ENCODE measurements around the gene OPA3. TPM values are rescaled to one million over a fixed set of nuclear protein-coding genes. Genes with fewer than 3 reads are reported as not detected.

Gene OPA3
- polyA plus RNA-seq, 1 donor (not counting 4 experiments of a cell fraction or from before 2014, with no cell fraction given), result 11.9 TPM

DNA sequence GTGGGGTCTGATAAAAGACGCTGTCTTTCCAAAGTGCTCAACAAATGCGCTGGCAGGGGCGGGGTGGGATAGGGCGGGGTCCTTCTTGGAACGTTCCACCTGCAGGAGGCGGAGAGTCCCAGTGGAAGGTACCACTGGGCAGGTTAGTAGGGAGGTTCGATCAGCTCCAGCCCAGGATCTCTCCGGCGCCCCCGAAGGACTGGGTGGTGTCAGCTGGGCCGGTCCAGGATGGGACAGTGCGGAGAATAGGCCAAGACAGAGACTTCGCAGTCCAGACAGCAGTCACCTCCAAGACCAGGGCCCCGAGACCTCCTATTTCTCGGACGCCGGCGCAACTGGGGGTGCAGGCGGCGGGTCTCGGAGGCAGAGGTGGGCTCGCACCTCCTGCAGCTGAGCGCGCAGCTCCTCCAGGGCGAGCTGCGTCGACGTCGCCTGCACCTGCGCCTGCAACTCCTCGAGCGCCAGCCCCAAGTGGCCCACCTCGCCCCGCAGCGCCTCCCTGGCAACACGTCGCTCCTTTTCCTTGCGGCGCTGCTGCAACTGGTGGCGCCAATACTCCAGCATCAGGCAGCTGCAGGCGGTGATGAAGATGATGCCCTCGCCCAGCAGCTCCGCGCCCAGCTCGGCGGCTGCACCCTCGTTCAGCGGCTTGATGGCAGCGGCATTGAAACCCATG, 55.7 kb downstream of the OPA3 start:
- peaks cover 24% of the 10 kb centered on the region for H3K4me1 ChIP-seq (ENCODE audit: control insufficient read depth, extremely low read depth, insufficient read depth, low read length)
- peak overlapping the region; percentile 11 to 71 (median 40) for H3K4me3 ChIP-seq (ENCODE audit: control insufficient read depth in 2 of 3, extremely low read depth in 1 of 3, insufficient read depth in 2 of 3, low read depth in 1 of 3, low read length in 3 of 3)
- peaks cover 23 to 26% of the 10 kb centered on the region in 2 experiments for H3K36me3 ChIP-seq (ENCODE audit: control insufficient read depth in 2 of 2, extremely low read depth in 1 of 2, insufficient read depth in 2 of 2, low read length in 2 of 2)
- no peak for DNase-seq (ENCODE audit: low read depth, low spot score)
- TF ChIP-seq, protein P1, sequence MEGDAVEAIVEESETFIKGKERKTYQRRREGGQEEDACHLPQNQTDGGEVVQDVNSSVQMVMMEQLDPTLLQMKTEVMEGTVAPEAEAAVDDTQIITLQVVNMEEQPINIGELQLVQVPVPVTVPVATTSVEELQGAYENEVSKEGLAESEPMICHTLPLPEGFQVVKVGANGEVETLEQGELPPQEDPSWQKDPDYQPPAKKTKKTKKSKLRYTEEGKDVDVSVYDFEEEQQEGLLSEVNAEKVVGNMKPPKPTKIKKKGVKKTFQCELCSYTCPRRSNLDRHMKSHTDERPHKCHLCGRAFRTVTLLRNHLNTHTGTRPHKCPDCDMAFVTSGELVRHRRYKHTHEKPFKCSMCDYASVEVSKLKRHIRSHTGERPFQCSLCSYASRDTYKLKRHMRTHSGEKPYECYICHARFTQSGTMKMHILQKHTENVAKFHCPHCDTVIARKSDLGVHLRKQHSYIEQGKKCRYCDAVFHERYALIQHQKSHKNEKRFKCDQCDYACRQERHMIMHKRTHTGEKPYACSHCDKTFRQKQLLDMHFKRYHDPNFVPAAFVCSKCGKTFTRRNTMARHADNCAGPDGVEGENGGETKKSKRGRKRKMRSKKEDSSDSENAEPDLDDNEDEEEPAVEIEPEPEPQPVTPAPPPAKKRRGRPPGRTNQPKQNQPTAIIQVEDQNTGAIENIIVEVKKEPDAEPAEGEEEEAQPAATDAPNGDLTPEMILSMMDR (optimal IDR thresholded peaks at IDR 0.05 in 1 of 3, IDR thresholded peaks at IDR 0.05 in 1 of 3, conservative IDR thresholded peaks at IDR 0.05 in 1 of 3; ENCODE audit: extremely low read depth in 1 of 3, insufficient read depth in 2 of 3, low read length in 3 of 3), result peak; percentile 2 to 73 (median 6)
- no peak for TF ChIP-seq EZH2 (IDR thresholded peaks at IDR 0.05; ENCODE audit: low read length)
- peaks cover 1% of the 10 kb centered on the region for H3K9me3 ChIP-seq (ENCODE audit: control insufficient read depth, low read depth, low read length)
- no peaks in the 10 kb centered on the region for H4K20me1 ChIP-seq (ENCODE audit: control insufficient read depth, extremely low read depth, insufficient read depth, low read length)
- dilution Hi-C loops (cut with MboI; ENCODE audit: extremely low pct_ligation_motif_present, low sequenced_read_pairs), result no loop called here
- H3K27me3 ChIP-seq (ENCODE audit: control insufficient read depth, extremely low read depth, insufficient read depth, low read length), result no peaks in the 10 kb centered on the region
- H3K9me1 ChIP-seq (ENCODE audit: control insufficient read depth, extremely low read depth, insufficient read depth, low read length), result no peaks in the 10 kb centered on the region
- H3K4me2 ChIP-seq (ENCODE audit: control insufficient read depth, extremely low read depth, insufficient read depth, low read depth, low read length), result peak overlapping the region; percentile 87
- H2AFZ ChIP-seq (ENCODE audit: control insufficient read depth, low read length), result no peak overlapping the region
- peak overlapping the region; percentile 48 for H3K9ac ChIP-seq (ENCODE audit: control insufficient read depth, extremely low read depth, insufficient read depth, low read length)
- H3K79me2 ChIP-seq (ENCODE audit: control insufficient read depth, insufficient read depth, low read length), result no peaks in the 10 kb centered on the region
- peak; percentile 57 for FAIRE-seq
- peak overlapping the region; percentile 29 for H3K27ac ChIP-seq (ENCODE audit: control insufficient read depth, insufficient read depth, low read length)

DNA sequence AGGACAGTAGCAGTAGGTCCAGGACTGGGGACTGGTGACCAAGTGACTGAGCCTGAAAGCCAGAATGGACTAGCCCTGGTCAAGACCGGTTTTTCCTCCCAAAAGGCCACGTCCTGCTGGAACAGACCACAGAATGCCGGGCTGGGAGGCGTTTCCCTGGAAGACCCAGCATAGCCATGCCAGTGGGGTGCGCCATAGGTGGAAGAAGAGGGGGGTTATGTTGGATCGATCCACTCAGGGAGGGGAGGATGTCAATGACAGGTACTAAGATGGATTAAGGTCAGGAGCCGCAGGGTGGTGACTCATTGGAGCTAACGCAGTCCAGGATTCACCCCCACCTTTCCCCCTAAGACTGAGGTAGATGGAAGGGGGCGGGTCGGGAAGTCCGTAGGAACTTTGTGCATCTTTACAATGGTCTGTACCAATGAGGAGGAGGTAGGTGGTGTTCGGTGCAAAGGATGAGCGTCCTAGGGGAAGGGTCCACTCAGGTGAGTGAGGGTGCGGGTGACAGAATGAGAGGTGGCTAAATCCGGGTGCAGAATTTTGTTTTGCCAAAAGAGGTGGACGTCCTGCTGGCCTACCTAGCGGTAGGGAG, 56.4 kb downstream of the OPA3 start:
- FAIRE-seq (peak; percentile 91), DNase-seq (ENCODE audit: low read depth, low spot score) (peak; percentile 97)
- dilution Hi-C loops (cut with MboI; ENCODE audit: extremely low pct_ligation_motif_present, low sequenced_read_pairs), result no loop called here
- no peak for TF ChIP-seq EZH2 (IDR thresholded peaks at IDR 0.05; ENCODE audit: low read length)
- TF ChIP-seq, protein P1 (optimal IDR thresholded peaks at IDR 0.05 in 1 of 3, IDR thresholded peaks at IDR 0.05 in 1 of 3, conservative IDR thresholded peaks at IDR 0.05 in 1 of 3; ENCODE audit: extremely low read depth in 1 of 3, insufficient read depth in 2 of 3, low read length in 3 of 3), result peak in 1 of 3 experiments; percentile 29
- peaks cover 1% of the 10 kb centered on the region for H3K9me3 ChIP-seq (ENCODE audit: control insufficient read depth, low read depth, low read length)
- no peaks in the 10 kb centered on the region for H4K20me1 ChIP-seq (ENCODE audit: control insufficient read depth, extremely low read depth, insufficient read depth, low read length)
- H3K9ac ChIP-seq (ENCODE audit: control insufficient read depth, extremely low read depth, insufficient read depth, low read length), result peak overlapping the region; percentile 56
- H3K79me2 ChIP-seq (ENCODE audit: control insufficient read depth, insufficient read depth, low read length), result no peaks in the 10 kb centered on the region
- H3K9me1 ChIP-seq (ENCODE audit: control insufficient read depth, extremely low read depth, insufficient read depth, low read length), result no peaks in the 10 kb centered on the region
- peak overlapping the region; percentile 29 for H3K27ac ChIP-seq (ENCODE audit: control insufficient read depth, insufficient read depth, low read length)
- peaks cover 24 to 30% of the 10 kb centered on the region in 2 experiments for H3K36me3 ChIP-seq (ENCODE audit: control insufficient read depth in 2 of 2, extremely low read depth in 1 of 2, insufficient read depth in 2 of 2, low read length in 2 of 2)
- no peaks in the 10 kb centered on the region for H3K27me3 ChIP-seq (ENCODE audit: control insufficient read depth, extremely low read depth, insufficient read depth, low read length)
- H2AFZ ChIP-seq (ENCODE audit: control insufficient read depth, low read length), result no peak overlapping the region
- peaks cover 24% of the 10 kb centered on the region for H3K4me1 ChIP-seq (ENCODE audit: control insufficient read depth, extremely low read depth, insufficient read depth, low read length)
- peak overlapping the region; percentile 87 for H3K4me2 ChIP-seq (ENCODE audit: control insufficient read depth, extremely low read depth, insufficient read depth, low read depth, low read length)
- H3K4me3 ChIP-seq (ENCODE audit: control insufficient read depth in 2 of 3, extremely low read depth in 1 of 3, insufficient read depth in 2 of 3, low read depth in 1 of 3, low read length in 3 of 3), result peak overlapping the region; percentile 1 to 71 (median 32)

Data from keratinocyte (primary cell).